SJCRH30 (cell line): ENCODE data around the gene CUTA. TPM values are rescaled to one million over a fixed set of nuclear protein-coding genes. Genes with fewer than 3 reads are reported as not detected.

Source experiments
- DNase-seq, 2 experiments: peaks; one replicate each; pipeline ENCODE4 v3.0.0-alpha.2; 2015 to 2020
- H3K27ac ChIP-seq: fragments of 250-450 bp; sonication (Bioruptor Pico); 2 replicates; pipeline ENCODE4 v1.5.1; 2020; ENCODE audit warnings: mild to moderate bottlenecking, moderate library complexity
- H3K27me3 ChIP-seq: fragments of 250-450 bp; sonication (Bioruptor Pico); 2 replicates; pipeline ENCODE4 v1.5.1; 2020; ENCODE audit warnings: mild to moderate bottlenecking, moderate library complexity
- H3K36me3 ChIP-seq: fragments of 250-450 bp; sonication (Bioruptor Pico); 2 replicates; pipeline ENCODE4 v1.5.1; 2020; ENCODE audit warnings: mild to moderate bottlenecking, moderate library complexity
- H3K4me1 ChIP-seq: fragments of 250-450 bp; sonication (Bioruptor Pico); 2 replicates; pipeline ENCODE4 v1.5.1; 2020; ENCODE audit warnings: mild to moderate bottlenecking, moderate library complexity
- H3K4me3 ChIP-seq: fragments of 250-450 bp; sonication (Bioruptor Pico); 2 replicates; pipeline ENCODE4 v1.5.1; 2020; ENCODE audit warnings: mild to moderate bottlenecking, moderate library complexity
- H3K9me3 ChIP-seq: fragments of 250-450 bp; sonication (Bioruptor Pico); replicated peaks from 2 replicates; pipeline ENCODE4 v1.5.1; 2020; ENCODE audit warnings: mild to moderate bottlenecking, moderate library complexity
- total RNA-seq: library from RNA; depleted of rRNA; stranded (reverse); fragments of >200 nt; shearing (Covaris generic); gene quantifications from 2 replicates; pipeline ENCODE4 v1.2.3, GENCODE V29; 2014

CUTA gene
- total RNA-seq, 1 experiment from 2014 or later, result 181 TPM

DNA sequence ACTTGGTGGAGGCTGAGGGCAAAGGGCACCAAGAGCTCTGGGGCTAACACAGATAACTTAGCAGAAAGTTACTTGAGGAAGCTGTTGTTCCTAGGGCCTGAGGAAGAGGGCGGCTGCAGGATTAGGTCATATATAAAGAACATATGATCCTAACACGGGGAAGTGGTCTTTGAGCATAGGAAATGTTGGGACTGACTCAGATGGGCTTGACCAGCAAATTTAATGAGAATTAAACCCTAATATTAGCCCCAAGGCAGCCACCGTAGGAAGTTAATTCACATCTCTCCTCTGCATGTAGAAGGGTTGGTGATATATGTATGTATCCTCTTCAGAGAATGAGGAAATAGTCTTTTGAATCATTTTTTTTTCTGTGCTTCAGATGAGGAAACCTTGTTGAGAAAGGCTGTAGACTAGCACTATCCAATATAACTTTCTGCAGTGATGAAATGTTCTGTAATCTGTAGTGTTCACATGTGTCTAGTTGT, 27.3 kb upstream of the CUTA start:
- DNase-seq, result no peak
- no peaks in the 10 kb centered on the region for H3K9me3 ChIP-seq
- no peak overlapping the region for H3K27ac ChIP-seq
- H3K27me3 ChIP-seq, result no peaks in the 10 kb centered on the region
- H3K4me1 ChIP-seq, result no peaks in the 10 kb centered on the region
- H3K36me3 ChIP-seq, result no peaks in the 10 kb centered on the region
- no peak overlapping the region for H3K4me3 ChIP-seq

DNA sequence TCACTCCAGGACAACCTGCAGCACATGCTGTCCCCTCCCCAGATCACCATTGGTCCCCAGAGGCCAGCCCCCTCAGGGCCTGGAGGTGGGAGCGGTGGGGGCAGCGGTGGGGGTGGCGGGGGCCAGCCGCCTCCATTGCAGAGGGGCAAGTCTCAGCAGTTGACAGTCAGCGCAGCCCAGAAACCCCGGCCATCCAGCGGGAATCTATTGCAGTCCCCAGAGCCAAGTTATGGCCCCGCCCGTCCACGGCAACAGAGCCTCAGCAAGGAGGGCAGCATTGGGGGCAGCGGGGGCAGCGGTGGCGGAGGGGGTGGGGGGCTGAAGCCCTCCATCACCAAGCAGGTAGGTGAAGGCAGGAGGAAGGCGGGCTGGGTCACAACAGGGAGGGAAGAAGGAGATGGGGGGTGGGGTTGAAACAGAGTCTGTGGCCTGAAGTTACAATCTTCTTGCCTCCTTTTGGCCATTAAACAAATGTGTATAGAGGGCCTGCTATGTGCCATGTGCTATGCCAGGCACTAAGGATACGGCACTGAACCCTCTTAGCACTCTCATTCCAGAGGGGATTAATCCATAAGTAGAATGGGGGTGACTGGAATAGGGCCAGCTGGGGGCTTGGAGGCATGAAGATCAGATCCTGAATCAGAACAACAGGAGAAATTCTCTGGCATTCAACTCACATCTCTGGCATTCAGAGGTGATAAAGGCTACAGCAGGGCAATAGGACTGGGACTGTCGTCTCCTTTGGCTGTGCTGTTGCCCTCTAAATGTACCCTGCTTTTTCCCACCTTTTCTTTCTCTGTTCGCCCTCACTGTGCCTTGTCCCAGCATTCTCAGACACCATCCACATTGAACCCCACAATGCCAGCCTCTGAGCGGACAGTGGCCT, 26.0 kb upstream of the CUTA start:
- no peaks in the 10 kb centered on the region for H3K36me3 ChIP-seq

DNA sequence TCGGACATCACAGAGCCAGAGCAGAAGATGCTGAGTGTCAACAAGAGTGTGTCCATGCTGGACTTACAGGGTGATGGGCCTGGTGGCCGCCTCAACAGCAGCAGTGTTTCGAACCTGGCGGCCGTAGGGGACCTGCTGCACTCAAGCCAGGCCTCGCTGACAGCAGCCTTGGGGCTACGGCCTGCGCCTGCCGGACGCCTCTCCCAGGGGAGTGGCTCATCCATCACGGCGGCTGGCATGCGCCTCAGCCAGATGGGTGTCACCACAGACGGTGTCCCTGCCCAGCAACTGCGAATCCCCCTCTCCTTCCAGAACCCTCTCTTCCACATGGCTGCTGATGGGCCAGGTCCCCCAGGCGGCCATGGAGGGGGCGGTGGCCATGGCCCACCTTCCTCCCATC, 25.1 kb upstream of the CUTA start:
- H3K9me3 ChIP-seq, result no peaks in the 10 kb centered on the region
- no peak for DNase-seq
- no peaks in the 10 kb centered on the region for H3K4me1 ChIP-seq
- H3K27ac ChIP-seq, result no peak overlapping the region
- no peak overlapping the region for H3K4me3 ChIP-seq
- no peaks in the 10 kb centered on the region for H3K27me3 ChIP-seq
- H3K36me3 ChIP-seq, result no peaks in the 10 kb centered on the region; the same call in 1 of the 2 replicates

More for the DNA sequence above, 26.0 kb upstream of the CUTA start:
- Histone ChIP-seq H3K27ac (no peak overlapping the region), H3K9me3 (no peaks in the 10 kb centered on the region), H3K4me3 (no peak overlapping the region), H3K27me3 (no peaks in the 10 kb centered on the region), H3K4me1 (no peaks in the 10 kb centered on the region)
- DNase-seq, result no peak

- no peaks in the 10 kb centered on the region; the same call in 1 of the 2 replicates for H3K36me3 ChIP-seq
- no peaks in the 10 kb centered on the region for H3K27me3 ChIP-seq
- H3K4me3 ChIP-seq, result no peak overlapping the region
- H3K27ac ChIP-seq, result no peak overlapping the region
- no peak for DNase-seq
- H3K4me1 ChIP-seq, result no peaks in the 10 kb centered on the region
- no peaks in the 10 kb centered on the region for H3K9me3 ChIP-seq
Measured at GRCh38 chr6:33442283-33442682, 24.4 kb upstream of the CUTA start.

GRCh38 chr6:33441457-33441856, 23.6 kb upstream of the CUTA start:
- Histone ChIP-seq H3K9me3 (no peaks in the 10 kb centered on the region), H3K27me3 (no peaks in the 10 kb centered on the region), H3K27ac (no peak overlapping the region), H3K4me1 (no peaks in the 10 kb centered on the region), H3K4me3 (no peak overlapping the region), H3K36me3 (no peaks in the 10 kb centered on the region; the same call in 1 of the 2 replicates)
- no peak for DNase-seq

DNA sequence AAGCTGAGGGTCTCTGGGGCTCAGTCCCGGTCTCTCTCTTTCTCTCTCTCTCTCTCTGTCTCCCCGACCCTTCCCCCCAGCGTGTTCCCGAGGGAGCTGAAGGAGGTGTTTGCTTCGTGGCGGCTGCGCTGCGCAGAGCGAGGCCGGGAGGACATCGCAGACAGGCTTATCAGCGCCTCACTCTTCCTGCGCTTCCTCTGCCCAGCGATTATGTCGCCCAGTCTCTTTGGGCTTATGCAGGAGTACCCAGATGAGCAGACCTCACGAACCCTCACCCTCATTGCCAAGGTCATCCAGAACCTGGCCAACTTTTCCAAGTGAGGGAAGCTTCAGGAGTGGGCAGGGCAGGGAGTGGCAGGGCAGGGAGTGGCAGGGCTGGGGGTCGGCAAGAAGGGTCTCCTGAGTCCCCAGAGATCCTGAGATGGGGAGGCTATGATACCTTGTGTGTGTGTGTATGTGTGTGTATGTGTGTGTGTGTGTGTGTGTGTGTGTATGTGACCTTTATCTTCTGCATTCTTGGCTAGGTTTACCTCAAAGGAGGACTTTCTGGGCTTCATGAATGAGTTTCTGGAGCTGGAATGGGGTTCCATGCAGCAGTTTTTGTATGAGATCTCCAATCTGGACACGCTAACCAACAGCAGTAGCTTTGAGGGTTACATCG, 22.9 kb upstream of the CUTA start:
- Histone ChIP-seq H3K4me1 (no peaks in the 10 kb centered on the region), H3K9me3 (no peaks in the 10 kb centered on the region), H3K27me3 (no peaks in the 10 kb centered on the region), H3K36me3 (no peaks in the 10 kb centered on the region; the same call in 1 of the 2 replicates), H3K27ac (no peak overlapping the region), H3K4me3 (no peak overlapping the region)
- no peak for DNase-seq

DNA sequence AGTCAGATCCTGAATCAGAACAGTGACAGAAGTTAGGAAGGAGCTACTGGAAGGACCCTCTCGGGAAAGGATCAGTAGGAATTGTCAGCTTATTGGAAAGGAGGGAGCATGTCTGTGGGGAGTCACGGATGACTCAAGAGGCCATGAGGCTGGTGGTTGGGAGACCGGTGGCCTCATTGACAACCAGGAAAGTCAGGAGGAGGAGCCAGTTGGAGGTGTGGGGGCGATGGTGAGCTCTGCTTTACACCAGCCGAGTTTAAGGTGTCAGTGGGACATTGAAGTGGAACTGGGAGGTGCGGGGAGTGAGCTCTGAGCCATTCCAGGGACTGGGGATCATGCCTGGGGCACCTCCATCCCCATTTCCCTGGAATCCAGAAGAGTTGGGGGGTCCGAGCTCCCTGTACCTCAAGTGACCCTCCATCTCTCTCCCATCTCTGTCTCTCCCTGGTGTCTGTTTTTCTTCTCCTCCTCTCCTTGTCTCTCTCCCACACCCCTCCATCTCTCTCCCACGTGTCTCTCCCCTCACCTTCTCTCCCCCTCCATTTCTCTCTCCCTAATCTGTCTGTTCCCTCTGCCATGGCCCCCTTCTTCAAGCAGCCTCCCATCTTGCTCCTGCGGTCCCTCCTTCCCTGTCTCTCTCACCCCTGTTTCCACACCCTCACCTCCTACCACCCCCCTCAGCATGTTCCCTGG, 22.2 kb upstream of the CUTA start:
- Histone ChIP-seq H3K4me1 (no peaks in the 10 kb centered on the region), H3K4me3 (no peak overlapping the region), H3K27me3 (no peaks in the 10 kb centered on the region), H3K36me3 (no peaks in the 10 kb centered on the region; the same call in 1 of the 2 replicates), H3K27ac (no peak overlapping the region), H3K9me3 (no peaks in the 10 kb centered on the region)
- DNase-seq, result no peak

DNA sequence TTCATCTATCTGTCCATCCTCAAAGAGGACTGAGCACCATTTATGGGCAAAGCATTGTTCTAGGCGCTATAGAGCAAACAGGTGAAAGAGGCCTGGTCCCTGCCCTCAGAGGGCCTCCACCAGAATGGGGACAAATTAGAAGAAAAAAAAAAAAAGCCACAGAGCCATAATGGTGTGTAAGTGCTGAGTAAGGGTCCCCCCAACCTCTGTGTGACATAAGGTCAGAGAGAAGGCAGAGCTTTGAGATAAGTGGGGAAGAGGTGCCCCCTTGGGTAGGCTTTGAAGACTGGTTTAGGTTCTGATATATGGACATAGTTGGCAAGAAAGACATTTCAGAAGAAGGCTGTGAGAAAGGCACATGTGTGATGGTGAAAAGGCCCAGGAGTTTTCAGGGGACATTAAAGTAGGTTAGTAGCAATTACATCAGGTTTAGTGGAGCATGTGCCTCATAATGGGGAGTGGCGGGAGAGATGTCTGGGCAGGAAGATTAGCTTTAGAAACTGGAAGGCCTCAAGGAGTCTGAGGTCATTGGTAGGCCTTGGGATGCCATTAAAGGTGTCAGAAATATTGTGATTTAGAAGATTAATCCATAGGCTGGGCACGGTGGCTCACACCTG, 21.2 kb upstream of the CUTA start:
- H3K27me3 ChIP-seq, result no peaks in the 10 kb centered on the region
- no peak overlapping the region for H3K27ac ChIP-seq
- no peaks in the 10 kb centered on the region; the same call in 1 of the 2 replicates for H3K36me3 ChIP-seq
- no peaks in the 10 kb centered on the region for H3K4me1 ChIP-seq
- no peak for DNase-seq
- no peak overlapping the region for H3K4me3 ChIP-seq
- no peaks in the 10 kb centered on the region for H3K9me3 ChIP-seq

GRCh38 chr6:33437666-33438065, 19.8 kb upstream of the CUTA start:
- 0 out of 2 replicates have a peak, but pooled peaks cover 3% of the 10 kb centered on the region for H3K4me1 ChIP-seq
- no peaks in the 10 kb centered on the region for H3K9me3 ChIP-seq
- H3K4me3 ChIP-seq, result no peak overlapping the region
- no peaks in the 10 kb centered on the region; the same call in 1 of the 2 replicates for H3K36me3 ChIP-seq
- DNase-seq, result no peak
- H3K27ac ChIP-seq, result no peak overlapping the region
- no peaks in the 10 kb centered on the region for H3K27me3 ChIP-seq

- Histone ChIP-seq H3K4me3 (no peak overlapping the region), H3K9me3 (no peaks in the 10 kb centered on the region), H3K27me3 (no peaks in the 10 kb centered on the region), H3K36me3 (no peaks in the 10 kb centered on the region; the same call in 1 of the 2 replicates), H3K4me1 (peaks cover 8% of the 10 kb centered on the region; the same call in 1 of the 2 replicates), H3K27ac (no peak overlapping the region)
- no peak for DNase-seq
Measured at GRCh38 chr6:33434961-33435360, 17.1 kb upstream of the CUTA start.

DNA sequence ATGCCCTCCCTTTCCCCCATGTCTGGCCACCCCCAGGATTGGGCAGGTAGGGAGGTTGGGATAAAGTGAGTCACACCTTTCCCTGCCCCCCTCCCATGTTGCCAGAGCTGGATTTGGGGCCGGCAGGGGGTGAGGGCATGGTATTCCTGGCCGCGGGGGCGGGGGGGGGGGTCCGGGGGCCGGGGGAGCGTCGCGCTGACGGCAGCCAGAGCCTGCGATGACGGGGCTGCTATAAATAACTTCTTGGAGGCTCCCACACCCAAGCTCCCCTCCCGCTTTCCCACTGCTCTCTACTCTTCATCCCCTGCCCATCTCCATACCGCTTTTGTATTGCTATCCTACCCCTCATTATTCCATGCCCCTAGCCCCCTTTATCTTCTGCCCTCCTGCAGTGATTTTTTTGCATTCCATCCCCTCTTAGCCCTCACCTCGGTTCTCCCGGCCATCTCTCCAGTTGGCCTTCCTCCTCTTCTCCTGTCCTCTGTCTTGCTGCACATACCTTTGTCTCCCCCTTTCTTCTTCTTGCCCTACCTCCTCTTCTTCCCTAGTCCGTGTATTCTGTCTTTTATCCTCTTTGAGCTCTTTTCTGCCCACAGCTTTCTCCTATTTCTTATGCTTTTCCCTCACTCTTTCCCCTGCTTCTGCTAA, 15.8 kb upstream of the CUTA start:
- Histone ChIP-seq H3K27me3 (peaks cover 1% of the 10 kb centered on the region; the same call in 1 of the 2 replicates), H3K27ac (no peak overlapping the region), H3K4me1 (peaks cover 9% of the 10 kb centered on the region), H3K4me3 (no peak overlapping the region), H3K36me3 (no peaks in the 10 kb centered on the region; the same call in 1 of the 2 replicates), H3K9me3 (no peaks in the 10 kb centered on the region)
- DNase-seq, result peak in 1 of 2 experiments; percentile 26

DNA sequence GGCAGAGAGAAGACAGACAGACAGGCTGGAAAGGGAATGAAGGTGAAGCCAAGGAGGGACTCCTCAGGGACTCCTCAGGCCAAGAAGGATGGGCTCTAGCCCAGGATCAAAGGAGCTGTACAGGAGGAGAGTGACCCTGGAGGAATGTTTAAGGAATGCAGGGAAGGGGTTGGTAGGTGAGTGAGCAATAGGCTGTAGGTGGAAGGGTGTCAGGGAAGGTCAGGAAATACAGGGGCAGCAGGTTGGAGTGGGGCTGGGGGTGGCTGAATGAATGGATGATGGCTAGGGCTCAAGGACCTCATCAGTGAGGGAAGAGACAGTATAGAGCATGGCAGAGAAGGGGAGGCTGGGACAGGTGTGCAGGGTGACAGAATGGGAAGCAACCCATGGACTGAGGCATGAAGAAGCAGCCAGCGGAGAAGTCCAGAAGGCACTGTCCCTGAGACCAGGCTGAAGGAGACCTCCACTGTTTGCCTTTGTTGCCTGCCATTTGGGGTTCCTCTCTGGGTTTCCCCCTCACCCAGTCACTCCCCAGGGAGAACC, 15.2 kb upstream of the CUTA start:
- peaks cover 12% of the 10 kb centered on the region for H3K4me1 ChIP-seq
- H3K9me3 ChIP-seq, result no peaks in the 10 kb centered on the region
- no peak for DNase-seq
- H3K36me3 ChIP-seq, result no peaks in the 10 kb centered on the region
- no peak overlapping the region for H3K27ac ChIP-seq
- peaks cover 6% of the 10 kb centered on the region; the same call in 1 of the 2 replicates for H3K27me3 ChIP-seq
- H3K4me3 ChIP-seq, result no peak overlapping the region

DNA sequence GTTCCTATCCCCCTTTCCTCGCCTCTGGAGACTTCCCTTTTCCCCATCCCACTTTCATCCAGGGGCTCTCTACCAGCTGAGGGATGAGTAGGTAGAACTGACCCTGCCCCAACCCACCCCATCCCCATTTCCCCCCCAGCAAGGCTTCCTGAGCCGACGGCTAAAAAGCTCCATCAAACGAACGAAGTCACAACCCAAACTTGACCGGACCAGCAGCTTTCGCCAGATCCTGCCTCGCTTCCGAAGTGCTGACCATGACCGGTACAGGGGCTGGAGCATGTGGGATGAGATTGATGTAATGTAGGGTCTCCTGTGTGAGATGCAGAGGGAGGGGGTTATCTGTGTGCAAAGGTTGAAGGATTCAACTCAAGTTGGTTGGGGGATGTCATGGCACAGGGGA, 14.6 kb upstream of the CUTA start:
- Histone ChIP-seq H3K4me3 (no peak overlapping the region), H3K36me3 (no peaks in the 10 kb centered on the region), H3K9me3 (no peaks in the 10 kb centered on the region), H3K4me1 (peaks cover 12% of the 10 kb centered on the region), H3K27me3 (peaks cover 6% of the 10 kb centered on the region; the same call in 1 of the 2 replicates), H3K27ac (no peak overlapping the region)
- DNase-seq, result no peak
